Measurements from ENCODE around the gene RHOA. TPM values are rescaled to one million over a fixed set of nuclear protein-coding genes. Genes with fewer than 3 reads are reported as not detected.
A peak's percentile ranks its signal among the peaks of the same experiment; 100 is the strongest.

Gene RHOA
- total and polyA plus RNA-seq, 2 of the 8 experiments (the other 6 are each of a cell fraction or from before 2014, with no cell fraction given): 176 to 397 TPM

DNA sequence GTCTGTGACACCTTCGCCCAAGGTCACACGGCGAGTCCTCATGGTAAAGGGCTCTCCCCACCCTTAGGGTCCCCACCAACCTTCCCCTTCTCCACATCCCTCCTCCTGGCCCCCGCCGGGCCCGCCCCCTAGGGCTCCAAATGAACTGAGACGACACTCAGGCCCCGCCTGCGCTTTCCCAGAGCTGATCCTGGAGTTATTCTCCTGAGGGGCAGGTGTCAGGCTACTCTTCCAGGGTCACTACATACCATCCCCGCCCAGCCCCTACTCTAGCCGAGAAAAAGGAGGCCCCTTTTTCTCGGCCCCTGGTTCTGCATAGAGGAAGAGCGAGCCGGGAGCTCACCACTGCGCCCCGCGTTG lies 72.2 kb downstream of the RHOA start:
- H4K20me1 ChIP-seq (replicated peaks in 1 of 2; ENCODE audit: control insufficient read depth in 1 of 2, insufficient read depth in 2 of 2, low read length in 2 of 2): no peaks in the 10 kb centered on the region
- H3K36me3 ChIP-seq (ENCODE audit: control insufficient read depth in 2 of 4, insufficient read depth in 4 of 4, low read length in 3 of 4): peaks cover 0 to 9% (median 2%) of the 10 kb centered on the region in 4 experiments; a peak in 5 of 8 replicates
- H2AFZ ChIP-seq (ENCODE audit: low read length): no peak overlapping the region; the same call in 1 of the 2 replicates
- peak overlapping the region; percentile 48 for H3K18ac ChIP-seq (ENCODE audit: extremely low read depth, low read length)
- no peaks in the 10 kb centered on the region for H3K9me3 ChIP-seq (ENCODE audit: insufficient read depth in 2 of 2, low read depth in 1 of 2, low read length in 1 of 2)
- DNase-seq (ENCODE audit: low read depth in 1 of 2, low spot score in 2 of 2): peak; percentile 19 to 66
- WGBS, 2 experiments (ENCODE audit: extremely low coverage in 1 of 2, insufficient coverage in 1 of 2, insufficient read length in 1 of 2, insufficient replicate concordance in 2 of 2, low coverage in 1 of 2, low lambda C conversion rate in 2 of 2, missing lambda C conversion rate in 1 of 2): 4% methylated on average over 17 of the region's 17 CpGs; no CpG with 5 or more reads in 1 of the 2 experiments
- H3K4me2 ChIP-seq (ENCODE audit: insufficient read depth in 1 of 2, low read depth in 2 of 2, low read length in 2 of 2): peak overlapping the region; percentile 64 to 87
- no peak overlapping the region for H2BK15ac ChIP-seq (ENCODE audit: low read length)
- no peak overlapping the region for H3K14ac ChIP-seq (ENCODE audit: insufficient read length)
- H3K79me1 ChIP-seq (ENCODE audit: low read depth, low read length): no peaks in the 10 kb centered on the region
- H2BK120ac ChIP-seq (replicated peaks; ENCODE audit: low read depth, low read length): no peak overlapping the region
- no peak for FAIRE-seq
- H2BK5ac ChIP-seq (ENCODE audit: low read depth, low read length): peak overlapping the region; percentile 93
- no peak overlapping the region for H2BK20ac ChIP-seq (ENCODE audit: low read length)
- H3K4me3 ChIP-seq (ENCODE audit: extremely low read depth in 1 of 4, insufficient read depth in 2 of 4, low read depth in 3 of 4, low read length in 4 of 4): peak overlapping the region; percentile 59 to 75 (median 74)
- ChIA-PET POLR2A (ENCODE audit: partially characterized antibody) (interaction anchor here (0.7 to 4.2 kb wide), 28 partner anchors 12 to 350 kb away, joined by 3 to 45 read pairs (median 4); partner anchors contain the start of genes AMT, GPX1, NICN1 and P4HTM), CTCF (ENCODE audit: partially characterized antibody) (interaction anchor here (0.5 to 2.8 kb wide), 21 partner anchors 8 to 361 kb away, joined by 3 to 18 read pairs (median 5); partner anchors contain the start of gene KLHDC8B)
- H3K4me1 ChIP-seq (replicated peaks in 1 of 4; ENCODE audit: control insufficient read depth in 3 of 4, insufficient read depth in 4 of 4, low read length in 3 of 4): peaks cover 0 to 11% (median 5%) of the 10 kb centered on the region in 4 experiments; a peak in 4 of 7 replicates
- H2AK5ac ChIP-seq (ENCODE audit: low read depth, low read length): no peak overlapping the region
- H4K8ac ChIP-seq (ENCODE audit: extremely low read depth, insufficient read depth, low read length): no peak overlapping the region
- H4K5ac ChIP-seq (ENCODE audit: insufficient read length, low read depth, low read length): peak overlapping the region; percentile 50
- no peak overlapping the region for H3K27ac ChIP-seq (ENCODE audit: low read depth, low read length)
- 0 out of 2 replicates have a peak overlapping the region, but pooled peaks have one; percentile 27 for H2BK12ac ChIP-seq (ENCODE audit: low read depth, low read length)
- H3K9ac ChIP-seq (replicated peaks in 1 of 4; ENCODE audit: extremely low read depth in 1 of 4, low read depth in 3 of 4, low read length in 3 of 4): peak overlapping the region; percentile 29 to 66 (median 50)
- no peaks in the 10 kb centered on the region; a peak in 1 of 7 replicates for H3K27me3 ChIP-seq (replicated peaks in 1 of 4; ENCODE audit: control insufficient read depth in 3 of 4, extremely low read depth in 1 of 4, insufficient read depth in 3 of 4, low read length in 3 of 4)
- peak overlapping the region; percentile 70 for H3K56ac ChIP-seq (replicated peaks; ENCODE audit: insufficient read length, low read depth, low read length)
- H4K91ac ChIP-seq (replicated peaks; ENCODE audit: insufficient read length, low read length): peak overlapping the region; percentile 91
- no peak for TF ChIP-seq KDM5A (IDR thresholded peaks at IDR 0.05; ENCODE audit: low read length)
- no peak for TF ChIP-seq CBX8 (IDR thresholded peaks at IDR 0.05; ENCODE audit: borderline replicate concordance, low read depth, low read length)
- TF ChIP-seq POLR2A (IDR thresholded peaks at IDR 0.05; ENCODE audit: control extremely low read depth in 1 of 2, low read depth in 2 of 2, low read length in 2 of 2): 0 out of 3 replicates have a peak, but pooled peaks of 1 of the 2 experiments have one; percentile 19
- TF ChIP-seq SP4 (IDR thresholded peaks at IDR 0.05; ENCODE audit: low read length): no peak; the same call in 1 of the 2 replicates
- peaks cover 8% of the 10 kb centered on the region for H3K23me2 ChIP-seq (ENCODE audit: low read depth, low read length)
- peak overlapping the region; percentile 60 for H3K4ac ChIP-seq (replicated peaks; ENCODE audit: insufficient read length, low read depth, low read length)
- peaks cover 0 to 5% of the 10 kb centered on the region in 2 experiments; a peak in 1 of 4 replicates for H3K79me2 ChIP-seq (ENCODE audit: control insufficient read depth in 1 of 2, insufficient read depth in 2 of 2, low read length in 2 of 2)
- no peak overlapping the region for H3K23ac ChIP-seq (ENCODE audit: insufficient read length)
